HG03280 (cell line): ENCODE data around the gene SLC39A5.
"Not testable (repeated sequence)": the region's sequence is repeated elsewhere in the genome, so short reads cannot be mapped to it uniquely, and the experiment has no call there.

Experiments used
- ATAC-seq: cut with Tn5 transposase; IDR thresholded peaks from one replicate; pipeline ENCODE4 v1.9.1; 2021; ENCODE audit warnings: mild to moderate bottlenecking, moderate library complexity; ENCODE audit not compliant: unreplicated experiment

Gene SLC39A5

GRCh38 chr12:56242986-56243385 is 13.1 kb downstream of the SLC39A5 start:
- no peak for ATAC-seq

- no peak for ATAC-seq
Observed at GRCh38 chr12:56243731-56244181, 13.9 kb downstream of the SLC39A5 start.

GRCh38 chr12:56244494-56244893 is 14.6 kb downstream of the SLC39A5 start:
- ATAC-seq = no peak

GRCh38 chr12:56247923-56248322 is 18.1 kb downstream of the SLC39A5 start:
- ATAC-seq = no peak

- no peak for ATAC-seq
Observed at GRCh38 chr12:56248711-56249110, 18.9 kb downstream of the SLC39A5 start.

- no peak for ATAC-seq
Observed at GRCh38 chr12:56252649-56253048, 22.8 kb downstream of the SLC39A5 start.

GRCh38 chr12:56253091-56253490 is 23.2 kb downstream of the SLC39A5 start:
- no peak for ATAC-seq

- no peak for ATAC-seq
Observed at GRCh38 chr12:56255671-56256070, 25.8 kb downstream of the SLC39A5 start.

- no peak for ATAC-seq
Observed at GRCh38 chr12:56256326-56256960, 26.6 kb downstream of the SLC39A5 start.

- ATAC-seq = no peak
Observed at GRCh38 chr12:56257071-56257470, 27.2 kb downstream of the SLC39A5 start.

- no peak for ATAC-seq
Observed at GRCh38 chr12:56257491-56258067, 27.7 kb downstream of the SLC39A5 start.

GRCh38 chr12:56258068-56258819 is 28.4 kb downstream of the SLC39A5 start, which contains the start of gene ANKRD52:
Gene ANKRD52, minus strand, starts transcription at chr12:56258384. Its CDS starts 115 bp downstream, at chr12:56258269.
- ATAC-seq = peak; percentile 90

GRCh38 chr12:56258820-56259183 is 29.0 kb downstream of the SLC39A5 start:
- no peak for ATAC-seq

- no peak for ATAC-seq
Observed at GRCh38 chr12:56260380-56260779, 30.5 kb downstream of the SLC39A5 start.

GRCh38 chr12:56260921-56261320 is 31.1 kb downstream of the SLC39A5 start:
- no peak for ATAC-seq

- ATAC-seq = no peak
Observed at GRCh38 chr12:56261503-56262232, 31.8 kb downstream of the SLC39A5 start.

GRCh38 chr12:56262955-56263354 is 33.1 kb downstream of the SLC39A5 start:
- not testable (repeated sequence) for ATAC-seq

- not testable (repeated sequence) for ATAC-seq
Observed at GRCh38 chr12:56266068-56266692, 36.3 kb downstream of the SLC39A5 start.

- ATAC-seq = peak; percentile 93
Observed at GRCh38 chr12:56266693-56267442, 37.0 kb downstream of the SLC39A5 start, which contains the start of gene COQ10A. Gene COQ10A, plus strand, starts transcription at chr12:56266942. Its CDS starts 177 bp downstream, at chr12:56267119.
